GM12874 (cell line): ENCODE measurements around the gene CMTM1.

ENCODE experiments used
- TF ChIP-seq, protein P1 (sequence below): IDR thresholded peaks from 2 replicates; pipeline ENCODE4 v1.5.1; 2011; ENCODE audit warnings: low read depth, mild to moderate bottlenecking, control low read depth, low read length, moderate library complexity; ENCODE audit not compliant: insufficient read depth

Gene CMTM1

GRCh38 chr16:66541388-66542355 lies 24.6 kb upstream of the CMTM1 start:
- TF ChIP-seq, protein P1, sequence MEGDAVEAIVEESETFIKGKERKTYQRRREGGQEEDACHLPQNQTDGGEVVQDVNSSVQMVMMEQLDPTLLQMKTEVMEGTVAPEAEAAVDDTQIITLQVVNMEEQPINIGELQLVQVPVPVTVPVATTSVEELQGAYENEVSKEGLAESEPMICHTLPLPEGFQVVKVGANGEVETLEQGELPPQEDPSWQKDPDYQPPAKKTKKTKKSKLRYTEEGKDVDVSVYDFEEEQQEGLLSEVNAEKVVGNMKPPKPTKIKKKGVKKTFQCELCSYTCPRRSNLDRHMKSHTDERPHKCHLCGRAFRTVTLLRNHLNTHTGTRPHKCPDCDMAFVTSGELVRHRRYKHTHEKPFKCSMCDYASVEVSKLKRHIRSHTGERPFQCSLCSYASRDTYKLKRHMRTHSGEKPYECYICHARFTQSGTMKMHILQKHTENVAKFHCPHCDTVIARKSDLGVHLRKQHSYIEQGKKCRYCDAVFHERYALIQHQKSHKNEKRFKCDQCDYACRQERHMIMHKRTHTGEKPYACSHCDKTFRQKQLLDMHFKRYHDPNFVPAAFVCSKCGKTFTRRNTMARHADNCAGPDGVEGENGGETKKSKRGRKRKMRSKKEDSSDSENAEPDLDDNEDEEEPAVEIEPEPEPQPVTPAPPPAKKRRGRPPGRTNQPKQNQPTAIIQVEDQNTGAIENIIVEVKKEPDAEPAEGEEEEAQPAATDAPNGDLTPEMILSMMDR = no peak

GRCh38 chr16:66542396-66542795 lies 23.8 kb upstream of the CMTM1 start:
- TF ChIP-seq, protein P1 = no peak

GRCh38 chr16:66543541-66543940 lies 22.7 kb upstream of the CMTM1 start:
- TF ChIP-seq, protein P1 = no peak

- TF ChIP-seq, protein P1 = no peak
Observed at GRCh38 chr16:66544016-66544757, 22.1 kb upstream of the CMTM1 start.

- TF ChIP-seq, protein P1 = no peak
Observed at GRCh38 chr16:66547101-66547989, 18.9 kb upstream of the CMTM1 start.

DNA sequence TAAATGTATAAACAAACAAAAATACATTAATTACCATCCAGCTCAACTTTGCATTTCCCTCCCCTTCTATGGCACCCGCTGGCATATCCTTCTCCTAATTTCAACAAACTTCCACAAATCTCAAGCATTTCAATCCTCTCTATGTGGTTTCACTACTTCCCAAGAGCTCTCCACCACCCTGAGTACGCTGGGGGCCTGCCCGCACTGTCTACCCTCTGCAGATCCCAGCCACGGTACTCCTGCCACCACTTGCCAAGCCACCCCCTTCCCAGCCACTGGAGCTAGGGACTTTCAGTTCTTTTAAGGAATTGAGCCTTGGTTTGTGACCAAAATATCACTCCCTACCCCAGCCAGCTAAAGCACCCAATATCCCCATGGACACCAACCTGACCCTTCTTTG lies 18.2 kb upstream of the CMTM1 start:
- TF ChIP-seq, protein P1 = no peak
